Stimulated activated CD8-positive, alpha-beta memory T cell treated with anti-CD3 and anti-CD28 coated beads, Interleukin-2, amount 100 ng/mL, for 48 hours (primary cell): Measurements from ENCODE around the gene NELL1.

Source experiments
- DNase-seq, 2 donors: peaks; one replicate each; pipeline ENCODE4 v3.0.0-alpha.2; 2020; ENCODE audit warnings: low read depth in 2 of 2

Gene NELL1

GRCh38 chr11:21323617-21324016, 654.2 kb downstream of the NELL1 start:
- DNase-seq = no peak

GRCh38 chr11:21343204-21343603, 673.8 kb downstream of the NELL1 start:
- DNase-seq = no peak

- no peak for DNase-seq
These were observed 677.0 kb downstream of the NELL1 start for GRCh38 chr11:21346361-21346760.

GRCh38 chr11:21350613-21351012, 681.2 kb downstream of the NELL1 start:
- no peak for DNase-seq

GRCh38 chr11:21353425-21353824, 684.0 kb downstream of the NELL1 start:
- DNase-seq = no peak

- no peak for DNase-seq
These were observed 695.7 kb downstream of the NELL1 start for GRCh38 chr11:21364866-21365624.

GRCh38 chr11:21369947-21370346, 700.6 kb downstream of the NELL1 start:
- DNase-seq = no peak

GRCh38 chr11:21371044-21371443, 701.7 kb downstream of the NELL1 start:
- no peak for DNase-seq

- no peak for DNase-seq
These were observed 703.3 kb downstream of the NELL1 start for GRCh38 chr11:21372672-21373071.

- no peak for DNase-seq
These were observed 705.0 kb downstream of the NELL1 start for GRCh38 chr11:21374376-21374775.

- no peak for DNase-seq
These were observed 716.5 kb downstream of the NELL1 start for GRCh38 chr11:21385669-21386440.

GRCh38 chr11:21390430-21390829, 721.0 kb downstream of the NELL1 start:
- DNase-seq = no peak

GRCh38 chr11:21396342-21397008, 727.1 kb downstream of the NELL1 start:
- DNase-seq = no peak

GRCh38 chr11:21398195-21398594, 728.8 kb downstream of the NELL1 start:
- DNase-seq = no peak

GRCh38 chr11:21401496-21401895, 732.1 kb downstream of the NELL1 start:
- DNase-seq = no peak

- no peak for DNase-seq
These were observed 732.9 kb downstream of the NELL1 start for GRCh38 chr11:21402274-21402673.

- DNase-seq = no peak
These were observed 733.7 kb downstream of the NELL1 start for GRCh38 chr11:21403069-21403468.

- DNase-seq = no peak
These were observed 736.0 kb downstream of the NELL1 start for GRCh38 chr11:21405422-21405821.

GRCh38 chr11:21410513-21410912, 741.1 kb downstream of the NELL1 start:
- DNase-seq = no peak

GRCh38 chr11:21411104-21411503, 741.7 kb downstream of the NELL1 start:
- DNase-seq = no peak

- no peak for DNase-seq
These were observed 742.2 kb downstream of the NELL1 start for GRCh38 chr11:21411597-21411996.

GRCh38 chr11:21412652-21413383, 743.4 kb downstream of the NELL1 start:
- no peak for DNase-seq
